ENCODE data around the gene ATP5F1B. TPM values are rescaled to one million over a fixed set of nuclear protein-coding genes. Genes with fewer than 3 reads are reported as not detected.
A peak's percentile ranks its signal among the peaks of the same experiment; 100 is the strongest.

Gene ATP5F1B
- total RNA-seq, 3 donors from 2014 or later = 874 to 1,329 (median 1,265) TPM

DNA sequence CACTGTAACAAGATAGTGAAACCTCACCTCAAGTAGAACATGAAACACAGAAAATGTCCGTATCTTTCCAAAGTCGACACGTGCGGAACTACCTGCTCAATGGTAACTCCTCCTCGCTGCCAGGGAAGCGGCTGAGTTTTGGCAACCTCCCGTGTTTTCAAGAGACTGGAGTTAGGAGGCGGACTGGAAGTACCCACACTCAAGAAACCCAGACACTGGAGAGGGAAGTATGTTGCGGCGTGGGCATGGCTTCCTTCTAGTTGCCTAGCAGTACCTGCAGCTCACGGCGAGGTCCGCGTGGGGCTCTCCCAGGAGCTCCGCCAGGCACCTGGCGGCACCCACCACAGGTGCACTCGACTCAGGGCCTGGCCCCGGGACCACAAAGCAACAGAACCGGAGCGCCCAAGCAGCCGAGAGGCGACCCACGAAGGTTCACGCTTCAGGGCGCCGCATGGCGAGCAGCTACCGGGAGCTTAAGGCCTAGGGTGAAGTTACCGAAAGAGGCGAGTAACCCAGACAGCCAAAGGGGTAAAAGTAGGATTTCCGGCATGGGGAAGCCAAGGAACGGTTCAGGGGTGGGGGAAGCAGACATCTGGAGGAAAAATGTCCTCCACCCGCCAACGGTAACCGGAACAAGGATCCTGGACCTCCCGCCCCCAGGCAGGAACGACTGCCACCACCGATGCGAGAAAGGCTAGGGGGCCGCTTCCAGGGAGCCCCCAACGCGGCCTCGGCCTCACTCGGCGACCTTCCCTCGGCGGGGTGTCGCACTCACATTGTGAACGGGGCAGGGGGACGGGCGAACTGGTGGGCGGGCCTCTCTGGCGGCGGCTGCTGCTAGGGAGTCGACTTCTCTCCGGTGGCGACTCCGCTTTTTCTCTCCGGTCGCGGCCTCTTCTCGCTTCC is 41.7 kb upstream of the ATP5F1B start:
- peak overlapping the region; percentile 86 for H3K4me3 ChIP-seq
- intact Hi-C loops (cut with DNase I, micrococcal nuclease) = loop anchor here in 1 of 2 donors (5.0 kb wide), 1 partner anchor 55 kb away; the partner anchor contains the start of gene BAZ2A
- H3K36me3 ChIP-seq (ENCODE audit: low read depth) = peaks cover 3% of the 10 kb centered on the region
- peaks cover 28% of the 10 kb centered on the region for H3K4me1 ChIP-seq (ENCODE audit: low read depth)
- TF ChIP-seq, protein P1, sequence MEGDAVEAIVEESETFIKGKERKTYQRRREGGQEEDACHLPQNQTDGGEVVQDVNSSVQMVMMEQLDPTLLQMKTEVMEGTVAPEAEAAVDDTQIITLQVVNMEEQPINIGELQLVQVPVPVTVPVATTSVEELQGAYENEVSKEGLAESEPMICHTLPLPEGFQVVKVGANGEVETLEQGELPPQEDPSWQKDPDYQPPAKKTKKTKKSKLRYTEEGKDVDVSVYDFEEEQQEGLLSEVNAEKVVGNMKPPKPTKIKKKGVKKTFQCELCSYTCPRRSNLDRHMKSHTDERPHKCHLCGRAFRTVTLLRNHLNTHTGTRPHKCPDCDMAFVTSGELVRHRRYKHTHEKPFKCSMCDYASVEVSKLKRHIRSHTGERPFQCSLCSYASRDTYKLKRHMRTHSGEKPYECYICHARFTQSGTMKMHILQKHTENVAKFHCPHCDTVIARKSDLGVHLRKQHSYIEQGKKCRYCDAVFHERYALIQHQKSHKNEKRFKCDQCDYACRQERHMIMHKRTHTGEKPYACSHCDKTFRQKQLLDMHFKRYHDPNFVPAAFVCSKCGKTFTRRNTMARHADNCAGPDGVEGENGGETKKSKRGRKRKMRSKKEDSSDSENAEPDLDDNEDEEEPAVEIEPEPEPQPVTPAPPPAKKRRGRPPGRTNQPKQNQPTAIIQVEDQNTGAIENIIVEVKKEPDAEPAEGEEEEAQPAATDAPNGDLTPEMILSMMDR (IDR thresholded peaks at IDR 0.05) = no peak
- DNase-seq (peak; percentile 73 to 86 (median 76)), ATAC-seq (peak; percentile 34)
- H3K9me3 ChIP-seq = no peaks in the 10 kb centered on the region

DNA sequence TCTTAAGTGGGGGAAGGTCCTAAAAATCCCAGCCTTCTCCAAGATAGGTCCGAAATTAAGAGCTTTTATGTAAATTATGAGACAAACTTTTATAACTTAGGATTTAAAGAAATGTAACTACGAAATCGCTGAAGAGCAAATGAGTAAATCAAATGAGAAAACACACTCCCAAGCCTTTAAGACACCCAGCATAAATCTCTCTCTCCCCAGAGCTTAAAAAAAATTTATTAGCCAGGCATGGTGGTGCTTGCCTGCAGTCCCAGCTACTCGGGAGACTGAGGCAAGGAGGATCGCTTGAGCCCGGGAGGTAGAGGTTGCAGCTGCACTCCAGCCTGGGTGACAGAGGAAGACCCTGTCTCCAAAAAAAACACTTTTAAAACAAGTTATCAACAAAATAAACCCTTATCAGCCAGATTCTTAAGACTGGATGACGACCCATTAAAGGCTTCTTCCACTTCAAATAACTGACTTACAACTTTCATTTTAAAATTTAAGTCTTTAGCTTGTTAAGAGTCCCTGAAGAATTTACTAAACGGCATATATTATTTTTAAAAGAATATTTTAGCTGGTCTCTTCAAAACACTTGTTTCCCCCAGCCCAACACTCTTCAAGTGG is 39.1 kb upstream of the ATP5F1B start:
- TF ChIP-seq, protein P1 (IDR thresholded peaks at IDR 0.05) = no peak

DNA sequence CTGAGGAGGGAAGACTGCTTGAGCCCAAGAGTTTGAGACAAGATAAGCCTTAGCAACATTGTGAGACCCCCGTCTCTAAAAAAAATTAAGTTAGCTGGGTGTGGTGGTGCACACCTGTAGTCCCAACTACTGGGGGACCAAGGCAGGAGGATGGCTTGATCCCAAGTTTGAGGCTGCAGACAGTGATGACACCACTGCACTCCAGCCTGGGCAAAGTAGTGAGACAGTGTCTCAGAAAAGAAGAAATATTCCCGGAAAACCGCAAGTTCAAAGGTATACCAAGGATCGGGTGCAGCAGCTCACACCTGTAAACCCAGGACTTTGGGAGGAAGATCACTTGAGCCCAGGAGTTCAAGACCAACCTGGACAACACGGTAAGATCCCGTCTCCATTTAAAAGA is 36.5 kb upstream of the ATP5F1B start:
- no peak for ATAC-seq
- Histone ChIP-seq H3K4me3 (no peak overlapping the region), H3K36me3 (ENCODE audit: low read depth) (peaks cover 3% of the 10 kb centered on the region), H3K9me3 (no peaks in the 10 kb centered on the region), H3K4me1 (ENCODE audit: low read depth) (peaks cover 64% of the 10 kb centered on the region)
- intact Hi-C loops (cut with DNase I, micrococcal nuclease) = no loop called here
- TF ChIP-seq, protein P1 (IDR thresholded peaks at IDR 0.05) = no peak
- DNase-seq = no peak

More for the DNA sequence above, 39.1 kb upstream of the ATP5F1B start:
- DNase-seq = peak in 1 of 3 donors; percentile 28
- intact Hi-C loops (cut with DNase I, micrococcal nuclease) = loop anchor here in 1 of 2 donors (5.0 kb wide), 1 partner anchor 53 kb away; the partner anchor contains the start of gene BAZ2A
- Histone ChIP-seq H3K4me3 (peak overlapping the region; percentile 6), H3K36me3 (ENCODE audit: low read depth) (peaks cover 3% of the 10 kb centered on the region), H3K4me1 (ENCODE audit: low read depth) (peaks cover 45% of the 10 kb centered on the region), H3K9me3 (no peaks in the 10 kb centered on the region)
- ATAC-seq = no peak

DNA sequence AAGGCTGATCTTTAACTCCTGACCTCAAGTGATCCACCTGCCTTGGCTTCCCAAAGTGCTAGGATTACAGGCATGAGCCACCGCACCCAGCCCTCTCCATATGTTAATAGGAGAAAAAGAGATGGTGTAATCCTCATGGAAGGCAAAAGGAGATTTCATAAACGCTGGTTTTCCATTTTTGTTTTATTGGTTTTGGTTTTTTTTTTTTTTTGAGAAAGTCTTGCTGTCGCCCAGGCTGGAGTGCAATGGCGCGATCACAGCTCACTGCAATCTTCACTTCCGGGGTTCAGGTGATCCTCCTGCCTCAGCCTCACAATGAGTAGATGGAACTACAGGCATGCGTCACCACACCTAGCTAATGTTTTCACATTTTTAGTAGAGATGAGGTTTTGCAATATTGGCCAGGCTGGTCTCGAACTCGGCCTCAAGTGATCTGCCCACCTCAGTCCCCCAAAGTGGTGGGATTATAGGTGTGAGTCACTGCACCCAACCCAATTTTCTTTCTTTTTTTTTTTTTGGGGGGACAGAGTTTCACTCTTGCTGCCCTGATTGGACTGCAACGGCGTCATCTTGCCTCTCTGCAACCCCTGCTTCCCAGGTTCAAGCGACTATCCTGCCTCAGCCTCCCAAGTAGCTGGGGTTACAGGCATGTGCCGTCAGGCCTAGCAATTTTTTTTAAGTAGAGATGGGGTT is 34.2 kb upstream of the ATP5F1B start:
- Histone ChIP-seq H3K4me1 (ENCODE audit: low read depth) (peaks cover 72% of the 10 kb centered on the region), H3K9me3 (no peaks in the 10 kb centered on the region), H3K4me3 (no peak overlapping the region), H3K36me3 (ENCODE audit: low read depth) (peaks cover 3% of the 10 kb centered on the region)
- TF ChIP-seq, protein P1 (IDR thresholded peaks at IDR 0.05) = no peak
- no peak for ATAC-seq
- intact Hi-C loops (cut with DNase I, micrococcal nuclease) = no loop called here
- DNase-seq = peak in 1 of 3 donors; percentile 22

DNA sequence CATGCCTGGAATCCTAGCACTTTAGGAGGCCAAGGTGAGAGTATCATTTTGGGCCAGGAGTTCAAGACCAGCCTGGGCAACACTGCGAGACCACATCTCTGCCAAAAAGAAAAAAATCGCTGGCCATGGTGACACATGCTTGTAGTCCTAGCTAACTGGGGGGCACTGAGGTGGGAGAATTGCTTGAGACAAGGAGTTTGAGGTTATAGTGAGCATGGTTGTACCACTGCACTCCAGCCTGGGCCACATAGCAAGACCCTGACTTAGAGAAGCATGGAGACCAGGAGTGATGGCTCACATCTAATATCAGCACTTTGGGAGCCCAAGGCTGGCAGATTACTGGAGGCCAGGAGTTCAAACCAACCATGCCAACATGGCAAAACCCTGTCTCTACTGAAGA is 33.1 kb upstream of the ATP5F1B start:
- no peaks in the 10 kb centered on the region for H3K36me3 ChIP-seq (ENCODE audit: low read depth)
- TF ChIP-seq, protein P1 (IDR thresholded peaks at IDR 0.05) = no peak
- H3K4me3 ChIP-seq = no peak overlapping the region
- intact Hi-C loops (cut with DNase I, micrococcal nuclease) = no loop called here
- no peak for ATAC-seq
- peaks cover 66% of the 10 kb centered on the region for H3K4me1 ChIP-seq (ENCODE audit: low read depth)
- DNase-seq = peak in 1 of 3 donors; percentile 10
- H3K9me3 ChIP-seq = no peaks in the 10 kb centered on the region

All from mucosa of descending colon (tissue), 3 donors.